CD8-positive, alpha-beta memory T cell (primary cell): ENCODE results near the gene FN1. TPM values are rescaled to one million over a fixed set of nuclear protein-coding genes. Genes with fewer than 3 reads are reported as not detected.

Experiments
- CTCF ChIA-PET: fragments of 350-600 bp; sonication (Branson Sonifier 250); formaldehyde crosslinking; loops from one replicate; lab custom pipeline; 2021; ENCODE audit warnings: antibody characterized with exemption; lab: Charles Lee
- POLR2A ChIA-PET: fragments of 350-600 bp; sonication (Branson Sonifier 250); formaldehyde crosslinking; loops from one replicate; lab custom pipeline; 2021; ENCODE audit warnings: antibody characterized with exemption; lab: Charles Lee
- DNase-seq, 5 donors: peaks; one replicate each; pipeline versions ENCODE4 v3.0.0 to v3.0.0-alpha.2; 2020 to 2022; ENCODE audit warnings: mixed read lengths in 1 of 5
- H3K27ac ChIP-seq: one replicate; pipeline ENCODE4 v1.7.0; 2013; ENCODE audit warnings: low read depth, mild to moderate bottlenecking, low read length, moderate library complexity
- H3K27me3 ChIP-seq: 2 replicates; pipeline ENCODE4 v1.7.0; 2013; ENCODE audit warnings: low read length, mild to moderate bottlenecking; ENCODE audit not compliant: insufficient read depth, poor library complexity, severe bottlenecking
- H3K36me3 ChIP-seq: 2 replicates; pipeline ENCODE4 v1.7.0; 2013; ENCODE audit warnings: mild to moderate bottlenecking, low read length, moderate library complexity; ENCODE audit not compliant: insufficient read depth
- H3K4me1 ChIP-seq: 2 replicates; pipeline ENCODE4 v1.7.0; 2013; ENCODE audit warnings: mild to moderate bottlenecking, low read length, moderate library complexity; ENCODE audit not compliant: insufficient read depth
- H3K4me3 ChIP-seq: 2 replicates; pipeline ENCODE4 v1.7.0; 2013; ENCODE audit warnings: mild to moderate bottlenecking, low read length
- H3K9me3 ChIP-seq: 2 replicates; pipeline ENCODE4 v1.7.0; 2013; ENCODE audit warnings: mild to moderate bottlenecking, low read length
- H3K27ac Mint-ChIP-seq, 8 donors: one replicate each; pipeline ENCODE4 v1.8.0; 2020 to 2021; ENCODE audit warnings: mixed read lengths in 8 of 8, mild to moderate bottlenecking in 6 of 8, inconsistent platforms in 3 of 8, moderate library complexity in 3 of 8
- H3K27me3 Mint-ChIP-seq, 2 donors: one replicate each; pipeline ENCODE4 v1.8.0; 2020 to 2021; ENCODE audit warnings: mixed read lengths in 2 of 2, mild to moderate bottlenecking in 1 of 2, moderate library complexity in 1 of 2
- H3K36me3 Mint-ChIP-seq, 3 donors: one replicate each; pipeline ENCODE4 v1.8.0; 2020 to 2021; ENCODE audit warnings: mixed read lengths in 3 of 3, inconsistent platforms in 1 of 3, mild to moderate bottlenecking in 1 of 3
- H3K4me1 Mint-ChIP-seq, 3 donors: one replicate each; pipeline ENCODE4 v1.8.0; 2020 to 2021; ENCODE audit warnings: mixed read lengths in 3 of 3, inconsistent platforms in 1 of 3, mild to moderate bottlenecking in 1 of 3
- H3K4me3 Mint-ChIP-seq, 7 donors: one replicate each; pipeline ENCODE4 v1.8.0; 2020 to 2021; ENCODE audit warnings: mixed read lengths in 7 of 7, mild to moderate bottlenecking in 6 of 7, moderate library complexity in 4 of 7, inconsistent platforms in 2 of 7
- H3K9me3 Mint-ChIP-seq, 5 donors: one replicate each; pipeline ENCODE4 v1.8.0; 2020 to 2022; ENCODE audit warnings: mixed read lengths in 5 of 5, mild to moderate bottlenecking in 3 of 5, moderate library complexity in 2 of 5, inconsistent platforms in 1 of 5
- polyA plus RNA-seq: library from polyadenylated mRNA; unstranded; fragments of 300-500 nt; fragmentation: Illumina TruSeq; gene quantifications from one replicate; pipeline ENCODE4 v1.2.3, GENCODE V29; 2021
- total RNA-seq, 2 experiments: library from RNA; stranded (reverse); gene quantifications; one replicate each; pipeline ENCODE4 v1.2.3, GENCODE V29; 2021

Gene FN1
- total and polyA plus RNA-seq, 3 experiments from 2014 or later, result 0.08 to 0.31 (median 0.18) TPM

GRCh38 chr2:215358312-215358845, 77.5 kb downstream of the FN1 start:
- H3K27ac Mint-ChIP-seq, result no peak overlapping the region
- Histone ChIP-seq H3K4me1 (no peaks in the 10 kb centered on the region), H3K27ac (no peak overlapping the region), H3K27me3 (no peaks in the 10 kb centered on the region), H3K36me3 (no peaks in the 10 kb centered on the region), H3K4me3 (no peak overlapping the region), H3K9me3 (no peaks in the 10 kb centered on the region)
- peaks cover 13 to 31% (median 15%) of the 10 kb centered on the region in 3 donors for H3K36me3 Mint-ChIP-seq
- H3K4me1 Mint-ChIP-seq, result no peaks in the 10 kb centered on the region
- no peak for DNase-seq
- no peaks in the 10 kb centered on the region for H3K27me3 Mint-ChIP-seq
- ChIA-PET CTCF (no interaction called here), POLR2A (no interaction called here)
- no peak overlapping the region for H3K4me3 Mint-ChIP-seq
- H3K9me3 Mint-ChIP-seq, result no peaks in the 10 kb centered on the region

DNA sequence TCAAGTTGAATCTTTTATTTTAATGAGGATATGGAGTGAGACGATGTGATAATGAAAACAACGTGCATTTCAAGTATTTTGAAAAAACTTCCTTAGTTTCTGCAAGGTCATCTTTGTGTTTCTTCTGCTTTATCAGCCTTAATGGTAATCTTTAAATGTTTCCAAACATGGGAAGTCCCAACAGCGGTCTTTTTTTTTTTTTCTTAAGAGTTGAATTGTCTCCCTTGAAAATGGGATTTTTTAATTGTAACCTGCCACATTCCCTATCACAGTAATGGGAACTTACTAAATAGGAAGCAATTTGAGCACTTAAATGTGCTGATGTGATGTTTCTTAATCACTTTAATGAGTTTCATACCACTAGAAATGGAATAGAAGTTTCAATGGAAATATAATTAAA, 78.2 kb downstream of the FN1 start:
- H3K4me3 ChIP-seq, result no peak overlapping the region
- DNase-seq, result no peak
- H3K4me1 ChIP-seq, result no peaks in the 10 kb centered on the region
- ChIA-PET CTCF (no interaction called here), POLR2A (no interaction called here)
- H3K27ac ChIP-seq, result no peak overlapping the region
- H3K27me3 ChIP-seq, result no peaks in the 10 kb centered on the region
- H3K36me3 ChIP-seq, result no peaks in the 10 kb centered on the region
- Mint-ChIP-seq H3K36me3 (peaks cover 9 to 25% (median 11%) of the 10 kb centered on the region in 3 donors), H3K27ac (no peak overlapping the region), H3K9me3 (no peaks in the 10 kb centered on the region), H3K4me1 (no peaks in the 10 kb centered on the region), H3K27me3 (no peaks in the 10 kb centered on the region), H3K4me3 (no peak overlapping the region)
- H3K9me3 ChIP-seq, result no peaks in the 10 kb centered on the region

DNA sequence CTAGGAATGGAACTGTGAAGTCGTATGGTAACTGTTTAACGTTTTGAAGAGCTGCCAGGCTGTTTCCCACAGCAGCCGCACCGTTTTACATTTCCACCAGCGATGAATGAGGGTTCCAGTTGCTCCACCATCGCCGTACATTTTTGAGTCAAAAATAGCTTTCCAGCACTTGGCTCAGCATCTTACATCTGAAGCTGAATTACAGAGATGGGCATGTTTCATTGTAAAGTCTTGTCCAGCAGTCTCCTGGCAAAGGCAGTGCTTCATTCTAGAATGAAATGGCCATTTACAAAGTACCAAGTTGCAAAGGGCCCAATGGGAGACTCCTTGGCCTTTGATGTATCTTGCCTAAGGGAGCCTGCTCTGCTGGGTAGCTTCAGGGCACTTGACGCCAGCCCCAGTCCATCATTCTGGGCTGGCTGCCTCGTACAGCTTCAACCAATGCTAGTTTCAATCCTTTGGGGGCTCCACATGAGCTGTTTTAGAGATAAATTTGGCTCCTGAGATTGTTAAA, 78.9 kb downstream of the FN1 start:
- Mint-ChIP-seq H3K36me3 (peaks cover 6 to 21% (median 11%) of the 10 kb centered on the region in 3 donors), H3K4me1 (no peaks in the 10 kb centered on the region), H3K27ac (no peak overlapping the region), H3K4me3 (no peak overlapping the region), H3K27me3 (no peaks in the 10 kb centered on the region), H3K9me3 (no peaks in the 10 kb centered on the region)
- Histone ChIP-seq H3K36me3 (no peaks in the 10 kb centered on the region), H3K4me1 (no peaks in the 10 kb centered on the region), H3K9me3 (no peaks in the 10 kb centered on the region), H3K4me3 (no peak overlapping the region), H3K27me3 (no peaks in the 10 kb centered on the region), H3K27ac (no peak overlapping the region)
- ChIA-PET POLR2A (no interaction called here), CTCF (no interaction called here)
- DNase-seq, result no peak

- Histone ChIP-seq H3K36me3 (no peaks in the 10 kb centered on the region), H3K27ac (no peak overlapping the region), H3K4me1 (no peaks in the 10 kb centered on the region), H3K9me3 (no peaks in the 10 kb centered on the region), H3K4me3 (no peak overlapping the region), H3K27me3 (no peaks in the 10 kb centered on the region)
- Mint-ChIP-seq H3K36me3 (peaks cover 9 to 25% (median 11%) of the 10 kb centered on the region in 3 donors), H3K9me3 (no peaks in the 10 kb centered on the region), H3K4me3 (no peak overlapping the region), H3K4me1 (no peaks in the 10 kb centered on the region), H3K27ac (no peak overlapping the region), H3K27me3 (no peaks in the 10 kb centered on the region)
- CTCF ChIA-PET, result no interaction called here
- DNase-seq, result no peak
- POLR2A ChIA-PET, result no interaction called here
Observed at GRCh38 chr2:215356334-215356947, 79.4 kb downstream of the FN1 start.

DNA sequence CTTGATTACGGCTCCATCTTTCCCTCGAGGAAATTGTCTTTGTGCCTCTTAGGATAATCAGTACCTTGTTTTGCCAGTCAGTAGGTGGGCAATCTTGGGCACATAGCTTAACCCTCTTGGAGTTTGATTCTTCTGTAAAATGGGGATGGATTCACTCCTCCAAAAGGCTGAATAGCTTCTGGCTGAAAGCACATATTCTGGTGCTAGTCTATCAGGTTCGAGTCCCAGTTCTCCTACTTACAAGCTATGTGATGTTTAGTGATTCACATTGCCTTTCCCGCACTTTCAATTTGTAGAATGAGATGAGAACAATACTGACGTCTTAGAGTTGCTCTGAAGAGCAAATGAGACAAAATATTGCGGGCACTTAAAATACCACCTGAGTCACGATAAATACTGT, 80.1 kb downstream of the FN1 start:
- no peak overlapping the region for H3K4me3 Mint-ChIP-seq
- Histone ChIP-seq H3K27ac (no peak overlapping the region), H3K4me1 (no peaks in the 10 kb centered on the region), H3K27me3 (no peaks in the 10 kb centered on the region), H3K36me3 (no peaks in the 10 kb centered on the region), H3K9me3 (no peaks in the 10 kb centered on the region), H3K4me3 (no peak overlapping the region)
- no peak overlapping the region for H3K27ac Mint-ChIP-seq
- no peaks in the 10 kb centered on the region for H3K4me1 Mint-ChIP-seq
- H3K27me3 Mint-ChIP-seq, result no peaks in the 10 kb centered on the region
- CTCF ChIA-PET, result no interaction called here
- H3K36me3 Mint-ChIP-seq, result peaks cover 11 to 30% (median 12%) of the 10 kb centered on the region in 3 donors
- POLR2A ChIA-PET, result no interaction called here
- H3K9me3 Mint-ChIP-seq, result no peaks in the 10 kb centered on the region
- no peak for DNase-seq

DNA sequence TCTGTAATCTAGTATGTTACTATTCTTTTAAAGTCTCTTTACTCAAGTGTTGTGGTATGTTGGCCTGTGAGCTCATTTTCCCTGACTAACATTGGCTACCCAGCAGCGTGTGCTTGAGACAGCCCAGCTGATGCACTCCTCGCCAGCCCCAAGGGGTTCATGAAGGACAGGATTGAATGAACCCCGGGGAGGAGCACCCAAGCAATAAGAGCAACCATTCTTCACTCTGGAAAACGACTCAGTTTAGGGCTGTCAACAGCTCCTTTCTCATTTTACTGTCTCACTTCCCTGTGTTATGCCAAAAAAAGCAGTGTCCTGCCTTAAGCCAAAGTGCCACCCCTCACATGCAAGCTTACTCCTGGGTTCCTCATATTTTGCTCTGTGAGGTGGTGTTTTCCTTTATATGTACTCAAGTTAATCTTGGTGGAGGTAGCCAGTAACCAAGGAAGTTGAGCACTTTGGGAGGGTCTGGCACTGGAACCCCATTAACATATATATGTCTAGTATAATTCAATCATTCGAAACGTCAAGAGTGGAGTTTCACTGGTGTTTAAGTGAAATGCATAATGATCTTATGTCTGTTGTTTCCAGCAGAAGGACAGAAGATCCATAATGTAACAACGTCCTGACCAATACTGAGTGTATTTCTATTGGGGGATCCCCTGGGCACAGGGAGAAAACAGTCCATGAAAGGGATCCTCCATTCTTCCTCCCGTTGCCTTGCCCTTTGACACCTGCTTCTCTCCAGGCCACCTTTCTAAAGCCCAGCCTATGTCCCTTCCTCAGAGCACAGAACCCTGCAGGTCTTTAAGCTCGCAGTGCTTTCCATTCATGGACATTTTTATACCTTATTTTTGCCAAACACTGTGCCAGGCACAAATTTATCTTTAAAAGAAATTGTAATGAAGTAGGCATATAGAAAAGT, 80.8 kb downstream of the FN1 start:
- H3K36me3 ChIP-seq, result no peaks in the 10 kb centered on the region
- no peaks in the 10 kb centered on the region for H3K9me3 ChIP-seq
- H3K27ac Mint-ChIP-seq, result peak overlapping the region in 2 of 8 donors; percentile 6 to 33
- CTCF ChIA-PET, result no interaction called here
- no peaks in the 10 kb centered on the region for H3K4me1 ChIP-seq
- no peaks in the 10 kb centered on the region for H3K27me3 Mint-ChIP-seq
- POLR2A ChIA-PET, result no interaction called here
- no peak overlapping the region for H3K4me3 ChIP-seq
- H3K27me3 ChIP-seq, result no peaks in the 10 kb centered on the region
- H3K27ac ChIP-seq, result no peak overlapping the region
- DNase-seq, result no peak
- H3K9me3 Mint-ChIP-seq, result no peaks in the 10 kb centered on the region
- no peaks in the 10 kb centered on the region for H3K4me1 Mint-ChIP-seq
- H3K4me3 Mint-ChIP-seq, result no peak overlapping the region
- H3K36me3 Mint-ChIP-seq, result peaks cover 11 to 34% (median 14%) of the 10 kb centered on the region in 3 donors

DNA sequence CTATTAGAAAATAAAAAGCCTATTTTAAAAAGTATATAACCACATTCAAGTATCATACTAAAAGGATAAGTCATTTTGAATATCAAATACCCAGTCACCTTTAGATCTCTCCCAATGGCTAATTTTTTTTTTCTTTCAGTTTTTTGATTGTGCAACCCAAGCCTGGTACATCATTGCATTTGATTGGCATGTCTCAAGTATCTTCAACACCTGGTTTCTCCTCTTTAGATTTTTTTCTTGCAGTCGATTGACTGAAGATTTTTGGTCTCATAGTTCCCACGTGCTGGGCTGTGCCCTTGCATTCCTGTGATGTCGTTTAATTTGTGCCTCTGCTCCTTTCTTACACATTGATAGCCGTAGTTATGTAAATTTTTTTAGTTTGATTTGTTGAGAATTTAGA, 83.3 kb downstream of the FN1 start:
- POLR2A ChIA-PET, result no interaction called here
- Histone ChIP-seq H3K36me3 (peaks cover 13% of the 10 kb centered on the region), H3K27ac (no peak overlapping the region), H3K4me3 (no peak overlapping the region), H3K27me3 (no peaks in the 10 kb centered on the region), H3K9me3 (no peaks in the 10 kb centered on the region), H3K4me1 (no peaks in the 10 kb centered on the region)
- Mint-ChIP-seq H3K4me3 (no peak overlapping the region), H3K27ac (peak overlapping the region in 2 of 8 donors; percentile 16 to 41), H3K27me3 (no peaks in the 10 kb centered on the region), H3K9me3 (no peaks in the 10 kb centered on the region), H3K4me1 (no peaks in the 10 kb centered on the region), H3K36me3 (peaks cover 14 to 53% (median 26%) of the 10 kb centered on the region in 3 donors)
- CTCF ChIA-PET, result no interaction called here
- no peak for DNase-seq

DNA sequence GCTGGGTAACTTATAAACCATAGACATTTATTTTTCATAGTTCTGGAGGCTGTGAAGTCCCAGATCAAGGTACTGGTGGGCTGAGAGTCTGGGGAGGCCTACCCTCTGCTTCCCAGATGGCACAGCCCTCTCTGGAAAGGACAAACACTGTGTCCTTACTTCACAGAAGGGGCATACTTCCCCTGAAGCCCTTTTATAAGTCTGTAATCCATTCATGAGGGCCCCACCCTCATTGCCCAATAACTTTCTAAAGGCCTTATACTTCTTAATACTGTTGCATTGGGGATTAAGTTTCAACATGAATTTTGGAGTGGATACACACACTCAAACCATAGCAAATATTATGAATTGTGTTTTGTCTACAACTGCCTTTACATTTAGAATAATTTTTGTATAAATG, 88.0 kb downstream of the FN1 start:
- ChIA-PET POLR2A (no interaction called here), CTCF (no interaction called here)
- Mint-ChIP-seq H3K9me3 (no peaks in the 10 kb centered on the region), H3K27ac (no peak overlapping the region), H3K27me3 (no peaks in the 10 kb centered on the region), H3K4me3 (no peak overlapping the region), H3K36me3 (peaks cover 25 to 86% (median 42%) of the 10 kb centered on the region in 3 donors), H3K4me1 (no peaks in the 10 kb centered on the region)
- no peaks in the 10 kb centered on the region for H3K27me3 ChIP-seq
- peaks cover 41% of the 10 kb centered on the region for H3K36me3 ChIP-seq
- no peaks in the 10 kb centered on the region for H3K9me3 ChIP-seq
- no peak for DNase-seq
- no peak overlapping the region for H3K4me3 ChIP-seq
- H3K27ac ChIP-seq, result no peak overlapping the region
- no peaks in the 10 kb centered on the region for H3K4me1 ChIP-seq
